ENCODE data around the gene TBC1D5. TPM values are rescaled to one million over a fixed set of nuclear protein-coding genes. Genes with fewer than 3 reads are reported as not detected.
"Not testable (repeated sequence)": the region's sequence is repeated elsewhere in the genome, so short reads cannot be mapped to it uniquely, and the experiment has no call there.

The TBC1D5 gene
- total RNA-seq, 1 experiment from 2014 or later, result 88.0 TPM

- in situ Hi-C loops (cut with HindIII; ENCODE audit: low pct_unique_long_range_greater_than_20kb, low sequenced_read_pairs), result no loop called here
- no peak for DNase-seq (ENCODE audit: low read depth, low spot score)
These were observed 10.6 kb upstream of the TBC1D5 start for GRCh38 chr3:17752876-17753631.

- in situ Hi-C loops (cut with HindIII; ENCODE audit: low pct_unique_long_range_greater_than_20kb, low sequenced_read_pairs), result no loop called here
- no peak for DNase-seq (ENCODE audit: low read depth, low spot score)
These were observed 10.0 kb upstream of the TBC1D5 start for GRCh38 chr3:17752436-17752835.

- in situ Hi-C loops (cut with HindIII; ENCODE audit: low pct_unique_long_range_greater_than_20kb, low sequenced_read_pairs), result no loop called here
- no peak for DNase-seq (ENCODE audit: low read depth, low spot score)
These were observed 7.4 kb upstream of the TBC1D5 start for GRCh38 chr3:17749705-17750293.

- in situ Hi-C loops (cut with HindIII; ENCODE audit: low pct_unique_long_range_greater_than_20kb, low sequenced_read_pairs), result no loop called here
- DNase-seq (ENCODE audit: low read depth, low spot score), result no peak
These were observed 6.8 kb upstream of the TBC1D5 start for GRCh38 chr3:17749281-17749680.

GRCh38 chr3:17747890-17748247 is 5.4 kb upstream of the TBC1D5 start:
- DNase-seq (ENCODE audit: low read depth, low spot score), result no peak
- in situ Hi-C loops (cut with HindIII; ENCODE audit: low pct_unique_long_range_greater_than_20kb, low sequenced_read_pairs), result no loop called here

- in situ Hi-C loops (cut with HindIII; ENCODE audit: low pct_unique_long_range_greater_than_20kb, low sequenced_read_pairs), result no loop called here
These were observed 4.9 kb upstream of the TBC1D5 start for GRCh38 chr3:17747174-17747889.

GRCh38 chr3:17745894-17746293 is 3.5 kb upstream of the TBC1D5 start:
- in situ Hi-C loops (cut with HindIII; ENCODE audit: low pct_unique_long_range_greater_than_20kb, low sequenced_read_pairs), result no loop called here
- DNase-seq (ENCODE audit: low read depth, low spot score), result no peak

More at GRCh38 chr3:17747174-17747889, 4.9 kb upstream of the TBC1D5 start:
- DNase-seq (ENCODE audit: low read depth, low spot score), result peak; percentile 60

- in situ Hi-C loops (cut with HindIII; ENCODE audit: low pct_unique_long_range_greater_than_20kb, low sequenced_read_pairs), result no loop called here
- peak; percentile 35 for DNase-seq (ENCODE audit: low read depth, low spot score)
These were observed 2.9 kb upstream of the TBC1D5 start for GRCh38 chr3:17745301-17745700.

- in situ Hi-C loops (cut with HindIII; ENCODE audit: low pct_unique_long_range_greater_than_20kb, low sequenced_read_pairs), result no loop called here
- no peak for DNase-seq (ENCODE audit: low read depth, low spot score)
These were observed 2.3 kb upstream of the TBC1D5 start for GRCh38 chr3:17744693-17745092.

- no peak for DNase-seq (ENCODE audit: low read depth, low spot score)
- in situ Hi-C loops (cut with HindIII; ENCODE audit: low pct_unique_long_range_greater_than_20kb, low sequenced_read_pairs), result no loop called here
These were observed 1.2 kb upstream of the TBC1D5 start for GRCh38 chr3:17743658-17743995.

GRCh38 chr3:17742880-17743657 is 638 bp upstream of the TBC1D5 start:
- in situ Hi-C loops (cut with HindIII; ENCODE audit: low pct_unique_long_range_greater_than_20kb, low sequenced_read_pairs), result no loop called here
- DNase-seq (ENCODE audit: low read depth, low spot score), result no peak

- DNase-seq (ENCODE audit: low read depth, low spot score), result no peak
These were observed 770 bp downstream of the TBC1D5 start for GRCh38 chr3:17741621-17742101.

GRCh38 chr3:17740721-17741141 is 1.7 kb downstream of the TBC1D5 start:
- peak; percentile 32 for DNase-seq (ENCODE audit: low read depth, low spot score)
- in situ Hi-C loops (cut with HindIII; ENCODE audit: low pct_unique_long_range_greater_than_20kb, low sequenced_read_pairs), result no loop called here

More at GRCh38 chr3:17741621-17742101, 770 bp downstream of the TBC1D5 start:
- in situ Hi-C loops (cut with HindIII; ENCODE audit: low pct_unique_long_range_greater_than_20kb, low sequenced_read_pairs), result no loop called here

- in situ Hi-C loops (cut with HindIII; ENCODE audit: low pct_unique_long_range_greater_than_20kb, low sequenced_read_pairs), result no loop called here
- DNase-seq (ENCODE audit: low read depth, low spot score), result no peak
These were observed 3.5 kb downstream of the TBC1D5 start for GRCh38 chr3:17738921-17739320.

GRCh38 chr3:17738219-17738618 is 4.2 kb downstream of the TBC1D5 start:
- no peak for DNase-seq (ENCODE audit: low read depth, low spot score)
- in situ Hi-C loops (cut with HindIII; ENCODE audit: low pct_unique_long_range_greater_than_20kb, low sequenced_read_pairs), result no loop called here

GRCh38 chr3:17737591-17737990 is 4.8 kb downstream of the TBC1D5 start:
- DNase-seq (ENCODE audit: low read depth, low spot score), result no peak
- in situ Hi-C loops (cut with HindIII; ENCODE audit: low pct_unique_long_range_greater_than_20kb, low sequenced_read_pairs), result no loop called here

GRCh38 chr3:17735362-17735761 is 7.1 kb downstream of the TBC1D5 start:
- DNase-seq (ENCODE audit: low read depth, low spot score); in situ Hi-C loops (cut with HindIII; ENCODE audit: low pct_unique_long_range_greater_than_20kb, low sequenced_read_pairs): not testable (repeated sequence)

GRCh38 chr3:17733768-17734167 is 8.7 kb downstream of the TBC1D5 start:
- DNase-seq (ENCODE audit: low read depth, low spot score), result no peak
- in situ Hi-C loops (cut with HindIII; ENCODE audit: low pct_unique_long_range_greater_than_20kb, low sequenced_read_pairs), result no loop called here
